GM18520 (cell line): ENCODE measurements around the gene SYNE1.

ENCODE experiments used
- ATAC-seq: cut with Tn5 transposase; IDR thresholded peaks from one replicate; pipeline ENCODE4 v1.9.1; 2021; ENCODE audit not compliant: unreplicated experiment

SYNE1 gene

GRCh38 chr6:152244998-152245630, 392.0 kb downstream of the SYNE1 start:
- no peak for ATAC-seq

GRCh38 chr6:152241013-152241766, 396.0 kb downstream of the SYNE1 start:
- ATAC-seq, result no peak

GRCh38 chr6:152240436-152240835, 396.7 kb downstream of the SYNE1 start:
- no peak for ATAC-seq

GRCh38 chr6:152236370-152237097, 400.6 kb downstream of the SYNE1 start:
- ATAC-seq, result no peak

- ATAC-seq, result no peak
Measured at GRCh38 chr6:152233547-152234320, 403.4 kb downstream of the SYNE1 start.

GRCh38 chr6:152232501-152233151, 404.5 kb downstream of the SYNE1 start:
- no peak for ATAC-seq

- ATAC-seq, result no peak
Measured at GRCh38 chr6:152229330-152229729, 407.8 kb downstream of the SYNE1 start.

GRCh38 chr6:152226119-152226518, 411.0 kb downstream of the SYNE1 start:
- no peak for ATAC-seq

GRCh38 chr6:152225241-152225934, 411.8 kb downstream of the SYNE1 start:
- no peak for ATAC-seq

GRCh38 chr6:152223636-152224035, 413.5 kb downstream of the SYNE1 start:
- no peak for ATAC-seq

GRCh38 chr6:152221806-152222628, 415.1 kb downstream of the SYNE1 start:
- no peak for ATAC-seq

GRCh38 chr6:152220786-152221185, 416.4 kb downstream of the SYNE1 start:
- ATAC-seq, result no peak

GRCh38 chr6:152218887-152219286, 418.3 kb downstream of the SYNE1 start:
- ATAC-seq, result no peak

- ATAC-seq, result no peak
Measured at GRCh38 chr6:152212437-152212836, 424.7 kb downstream of the SYNE1 start.

- ATAC-seq, result no peak
Measured at GRCh38 chr6:152209211-152209610, 428.0 kb downstream of the SYNE1 start.

- ATAC-seq, result no peak
Measured at GRCh38 chr6:152207915-152208714, 429.0 kb downstream of the SYNE1 start.

- ATAC-seq, result no peak
Measured at GRCh38 chr6:152206072-152206818, 430.9 kb downstream of the SYNE1 start.

GRCh38 chr6:152204591-152204990, 432.6 kb downstream of the SYNE1 start:
- no peak for ATAC-seq
